GM12878 (cell line): ENCODE data around the gene COG1.

ENCODE experiments used
- CBX3 ChIP-seq: fragments of 200-600 bp; sonication (generic); IDR thresholded peaks from 2 replicates; pipeline ENCODE4 v1.6.1; 2016; ENCODE audit warnings: low read depth, borderline replicate concordance
- CBX5 ChIP-seq: sonication (generic); IDR thresholded peaks from 2 replicates; pipeline ENCODE4 v1.6.1; 2016; ENCODE audit warnings: low read depth, moderate library complexity, mild to moderate bottlenecking, inconsistent platforms
- EGR1 ChIP-seq, 2 experiments: IDR thresholded peaks; 1 replicate in 1 of 2; 2 replicates in 1 of 2; pipeline ENCODE4 v1.6.1; 2011 to 2012; ENCODE audit warnings: low read depth in 2 of 2, low read length in 2 of 2, borderline replicate concordance in 1 of 2, mild to moderate bottlenecking in 1 of 2, moderate library complexity in 1 of 2
- POLR2A ChIP-seq: IDR thresholded peaks from 2 replicates; pipeline ENCODE4 v1.6.1; 2011; ENCODE audit warnings: low read depth, mild to moderate bottlenecking, low read length
- RCOR1 ChIP-seq: conservative IDR thresholded peaks from 2 replicates; pipeline ENCODE4 v1.6.1; 2012; ENCODE audit warnings: low read depth, low read length, improper control_type of control experiment
- STAT3 ChIP-seq: IDR thresholded peaks from 2 replicates; pipeline ENCODE4 v1.6.1; 2011; ENCODE audit warnings: low read depth, low read length, improper control_type of control experiment
- TARDBP ChIP-seq: IDR thresholded peaks from 2 replicates; pipeline ENCODE4 v1.6.1; 2016; ENCODE audit warnings: borderline replicate concordance
- TCF7 ChIP-seq: IDR thresholded peaks from 2 replicates; pipeline ENCODE4 v1.6.1; 2014; ENCODE audit warnings: antibody characterized with exemption, borderline replicate concordance
- TF ChIP-seq, protein P1 (sequence below), 3 experiments: IDR thresholded peaks in 2 of 3; conservative IDR thresholded peaks in 1 of 3; 2 replicates each; pipeline ENCODE4 v1.5.1; 2011; ENCODE audit warnings: low read depth in 3 of 3, low read length in 3 of 3, mild to moderate bottlenecking in 3 of 3, control low read depth in 2 of 3, moderate library complexity in 2 of 3, inconsistent platforms in 1 of 3, mixed read lengths in 1 of 3; ENCODE audit not compliant: control insufficient read depth in 2 of 3, insufficient read depth in 1 of 3; ENCODE audit errors: extremely low read depth in 1 of 3
- TF ChIP-seq, protein P2 (sequence below): IDR thresholded peaks from 2 replicates; pipeline ENCODE4 v1.6.1; 2012; ENCODE audit warnings: mild to moderate bottlenecking, low read depth, low read length

DNA sequence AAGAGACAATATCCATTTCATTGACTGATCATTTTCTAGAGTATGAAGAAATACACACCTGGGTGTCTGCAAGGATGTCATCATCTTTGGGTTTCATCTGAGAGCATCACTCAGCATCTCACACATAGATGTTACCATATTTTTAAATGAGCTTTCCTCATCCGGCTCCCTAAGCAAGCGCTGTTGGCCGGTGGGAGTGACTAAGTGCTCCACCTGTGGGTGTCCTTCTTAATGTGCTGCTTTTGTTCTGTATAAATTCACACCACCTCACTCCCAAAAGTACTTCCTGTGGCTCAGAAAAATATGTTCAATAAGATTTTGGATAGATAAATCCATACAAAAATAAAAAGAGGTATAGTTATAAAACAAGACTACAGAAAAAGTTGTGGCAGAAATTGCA is 20.6 kb upstream of the COG1 start:
- TF ChIP-seq TCF7 (no peak), EGR1 (IDR thresholded peaks at IDR 0.05; ENCODE audit: borderline replicate concordance in 1 of 2, low read depth in 2 of 2, low read length in 2 of 2) (no peak), CBX5 (no peak), POLR2A (no peak), CBX3 (no peak), STAT3 (no peak), RCOR1 (no peak), TARDBP (no peak)
- TF ChIP-seq, protein P1, sequence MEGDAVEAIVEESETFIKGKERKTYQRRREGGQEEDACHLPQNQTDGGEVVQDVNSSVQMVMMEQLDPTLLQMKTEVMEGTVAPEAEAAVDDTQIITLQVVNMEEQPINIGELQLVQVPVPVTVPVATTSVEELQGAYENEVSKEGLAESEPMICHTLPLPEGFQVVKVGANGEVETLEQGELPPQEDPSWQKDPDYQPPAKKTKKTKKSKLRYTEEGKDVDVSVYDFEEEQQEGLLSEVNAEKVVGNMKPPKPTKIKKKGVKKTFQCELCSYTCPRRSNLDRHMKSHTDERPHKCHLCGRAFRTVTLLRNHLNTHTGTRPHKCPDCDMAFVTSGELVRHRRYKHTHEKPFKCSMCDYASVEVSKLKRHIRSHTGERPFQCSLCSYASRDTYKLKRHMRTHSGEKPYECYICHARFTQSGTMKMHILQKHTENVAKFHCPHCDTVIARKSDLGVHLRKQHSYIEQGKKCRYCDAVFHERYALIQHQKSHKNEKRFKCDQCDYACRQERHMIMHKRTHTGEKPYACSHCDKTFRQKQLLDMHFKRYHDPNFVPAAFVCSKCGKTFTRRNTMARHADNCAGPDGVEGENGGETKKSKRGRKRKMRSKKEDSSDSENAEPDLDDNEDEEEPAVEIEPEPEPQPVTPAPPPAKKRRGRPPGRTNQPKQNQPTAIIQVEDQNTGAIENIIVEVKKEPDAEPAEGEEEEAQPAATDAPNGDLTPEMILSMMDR (IDR thresholded peaks at IDR 0.05 in 2 of 3, conservative IDR thresholded peaks at IDR 0.05 in 1 of 3; ENCODE audit: control insufficient read depth in 2 of 3, extremely low read depth in 1 of 3, insufficient read depth in 1 of 3, low read depth in 3 of 3, low read length in 3 of 3) = no peak
- TF ChIP-seq, protein P2, sequence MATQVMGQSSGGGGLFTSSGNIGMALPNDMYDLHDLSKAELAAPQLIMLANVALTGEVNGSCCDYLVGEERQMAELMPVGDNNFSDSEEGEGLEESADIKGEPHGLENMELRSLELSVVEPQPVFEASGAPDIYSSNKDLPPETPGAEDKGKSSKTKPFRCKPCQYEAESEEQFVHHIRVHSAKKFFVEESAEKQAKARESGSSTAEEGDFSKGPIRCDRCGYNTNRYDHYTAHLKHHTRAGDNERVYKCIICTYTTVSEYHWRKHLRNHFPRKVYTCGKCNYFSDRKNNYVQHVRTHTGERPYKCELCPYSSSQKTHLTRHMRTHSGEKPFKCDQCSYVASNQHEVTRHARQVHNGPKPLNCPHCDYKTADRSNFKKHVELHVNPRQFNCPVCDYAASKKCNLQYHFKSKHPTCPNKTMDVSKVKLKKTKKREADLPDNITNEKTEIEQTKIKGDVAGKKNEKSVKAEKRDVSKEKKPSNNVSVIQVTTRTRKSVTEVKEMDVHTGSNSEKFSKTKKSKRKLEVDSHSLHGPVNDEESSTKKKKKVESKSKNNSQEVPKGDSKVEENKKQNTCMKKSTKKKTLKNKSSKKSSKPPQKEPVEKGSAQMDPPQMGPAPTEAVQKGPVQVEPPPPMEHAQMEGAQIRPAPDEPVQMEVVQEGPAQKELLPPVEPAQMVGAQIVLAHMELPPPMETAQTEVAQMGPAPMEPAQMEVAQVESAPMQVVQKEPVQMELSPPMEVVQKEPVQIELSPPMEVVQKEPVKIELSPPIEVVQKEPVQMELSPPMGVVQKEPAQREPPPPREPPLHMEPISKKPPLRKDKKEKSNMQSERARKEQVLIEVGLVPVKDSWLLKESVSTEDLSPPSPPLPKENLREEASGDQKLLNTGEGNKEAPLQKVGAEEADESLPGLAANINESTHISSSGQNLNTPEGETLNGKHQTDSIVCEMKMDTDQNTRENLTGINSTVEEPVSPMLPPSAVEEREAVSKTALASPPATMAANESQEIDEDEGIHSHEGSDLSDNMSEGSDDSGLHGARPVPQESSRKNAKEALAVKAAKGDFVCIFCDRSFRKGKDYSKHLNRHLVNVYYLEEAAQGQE = no peak
